IPS-18a (cell line): Measurements from ENCODE around the gene LCNL1.

ENCODE experiments used
- H3K27ac ChIP-seq: one replicate; pipeline ENCODE4 v1.5.1; 2013; ENCODE audit warnings: low read length
- H3K27me3 ChIP-seq: one replicate; pipeline ENCODE4 v1.6.1; 2013; ENCODE audit warnings: mild to moderate bottlenecking, low read length; ENCODE audit not compliant: control insufficient read depth, insufficient read depth
- H3K36me3 ChIP-seq: one replicate; pipeline ENCODE4 v1.6.1; 2013; ENCODE audit warnings: low read depth, low read length; ENCODE audit not compliant: control insufficient read depth
- H3K4me1 ChIP-seq: one replicate; pipeline ENCODE4 v1.6.1; 2013; ENCODE audit warnings: low read depth, low read length; ENCODE audit not compliant: control insufficient read depth
- H3K4me3 ChIP-seq: one replicate; pipeline ENCODE4 v1.5.1; 2013; ENCODE audit warnings: low read length
- H3K9ac ChIP-seq: one replicate; pipeline ENCODE4 v1.6.1; 2013; ENCODE audit warnings: mild to moderate bottlenecking, low read length, moderate library complexity
- H3K9me3 ChIP-seq: one replicate; pipeline ENCODE4 v1.6.1; 2013; ENCODE audit warnings: low read depth, low read length; ENCODE audit not compliant: control insufficient read depth

Gene LCNL1

GRCh38 chr9:136994180-136994887 lies 11.5 kb downstream of the LCNL1 start:
- Histone ChIP-seq H3K4me1 (peaks cover 8% of the 10 kb centered on the region), H3K36me3 (peaks cover 3% of the 10 kb centered on the region), H3K27ac (no peak overlapping the region), H3K9me3 (no peaks in the 10 kb centered on the region), H3K27me3 (peaks cover 9% of the 10 kb centered on the region), H3K4me3 (no peak overlapping the region), H3K9ac (no peak overlapping the region)

GRCh38 chr9:136994888-136995230 lies 12.1 kb downstream of the LCNL1 start:
- no peak overlapping the region for H3K9ac ChIP-seq
- H3K4me1 ChIP-seq, result peaks cover 8% of the 10 kb centered on the region
- H3K36me3 ChIP-seq, result peaks cover 3% of the 10 kb centered on the region
- H3K9me3 ChIP-seq, result no peaks in the 10 kb centered on the region
- H3K27me3 ChIP-seq, result peaks cover 9% of the 10 kb centered on the region
- H3K27ac ChIP-seq, result no peak overlapping the region
- H3K4me3 ChIP-seq, result no peak overlapping the region

GRCh38 chr9:136995362-136995761 lies 12.6 kb downstream of the LCNL1 start:
- peaks cover 8% of the 10 kb centered on the region for H3K4me1 ChIP-seq
- no peak overlapping the region for H3K4me3 ChIP-seq
- peaks cover 9% of the 10 kb centered on the region for H3K27me3 ChIP-seq
- H3K36me3 ChIP-seq, result peaks cover 3% of the 10 kb centered on the region
- H3K9ac ChIP-seq, result no peak overlapping the region
- H3K27ac ChIP-seq, result no peak overlapping the region
- no peaks in the 10 kb centered on the region for H3K9me3 ChIP-seq

GRCh38 chr9:136995772-136996311 lies 13.0 kb downstream of the LCNL1 start:
- H3K27me3 ChIP-seq, result peaks cover 7% of the 10 kb centered on the region
- peaks cover 8% of the 10 kb centered on the region for H3K4me1 ChIP-seq
- no peak overlapping the region for H3K4me3 ChIP-seq
- peaks cover 3% of the 10 kb centered on the region for H3K36me3 ChIP-seq
- H3K27ac ChIP-seq, result no peak overlapping the region
- H3K9me3 ChIP-seq, result no peaks in the 10 kb centered on the region
- no peak overlapping the region for H3K9ac ChIP-seq

- Histone ChIP-seq H3K36me3 (peaks cover 3% of the 10 kb centered on the region), H3K9me3 (no peaks in the 10 kb centered on the region), H3K9ac (no peak within 1 kb of the TSS), H3K27me3 (no peaks in the 10 kb centered on the region), H3K27ac (no peak within 1 kb of the TSS), H3K4me3 (peak within 1 kb of the TSS; percentile 30), H3K4me1 (peaks cover 8% of the 10 kb centered on the region)
These were observed 13.8 kb downstream of the LCNL1 start, which contains the start of gene CLIC3 for GRCh38 chr9:136996361-136997292. TSS of gene CLIC3 (minus strand) at chr9:136996568. CDS start at chr9:136996543, 25 bp downstream.

GRCh38 chr9:136997371-136997770 lies 14.6 kb downstream of the LCNL1 start:
- Histone ChIP-seq H3K4me1 (peaks cover 8% of the 10 kb centered on the region), H3K9ac (no peak overlapping the region), H3K4me3 (no peak overlapping the region)

GRCh38 chr9:136997830-136998234 lies 15.0 kb downstream of the LCNL1 start:
- Histone ChIP-seq H3K4me3 (no peak overlapping the region), H3K9ac (no peak overlapping the region), H3K27me3 (no peaks in the 10 kb centered on the region), H3K4me1 (peaks cover 8% of the 10 kb centered on the region), H3K36me3 (peaks cover 3% of the 10 kb centered on the region), H3K27ac (no peak overlapping the region), H3K9me3 (no peaks in the 10 kb centered on the region)

More at GRCh38 chr9:136997371-136997770, 14.6 kb downstream of the LCNL1 start:
- H3K27me3 ChIP-seq, result no peaks in the 10 kb centered on the region
- H3K27ac ChIP-seq, result no peak overlapping the region
- H3K36me3 ChIP-seq, result peaks cover 3% of the 10 kb centered on the region
- H3K9me3 ChIP-seq, result no peaks in the 10 kb centered on the region

GRCh38 chr9:137000177-137000930 lies 17.6 kb downstream of the LCNL1 start:
- Histone ChIP-seq H3K27ac (no peak overlapping the region), H3K27me3 (no peaks in the 10 kb centered on the region), H3K4me1 (peaks cover 8% of the 10 kb centered on the region), H3K4me3 (no peak overlapping the region), H3K9ac (no peak overlapping the region), H3K36me3 (no peaks in the 10 kb centered on the region), H3K9me3 (no peaks in the 10 kb centered on the region)

GRCh38 chr9:137001857-137002645 lies 19.3 kb downstream of the LCNL1 start:
- Histone ChIP-seq H3K9me3 (no peaks in the 10 kb centered on the region), H3K9ac (no peak overlapping the region), H3K4me1 (peaks cover 4% of the 10 kb centered on the region), H3K27ac (no peak overlapping the region), H3K4me3 (no peak overlapping the region), H3K27me3 (no peaks in the 10 kb centered on the region), H3K36me3 (no peaks in the 10 kb centered on the region)

- Histone ChIP-seq H3K4me1 (no peaks in the 10 kb centered on the region), H3K4me3 (no peak overlapping the region), H3K27me3 (no peaks in the 10 kb centered on the region), H3K9me3 (no peaks in the 10 kb centered on the region), H3K9ac (no peak overlapping the region), H3K36me3 (no peaks in the 10 kb centered on the region), H3K27ac (no peak overlapping the region)
These were observed 19.9 kb downstream of the LCNL1 start for GRCh38 chr9:137002646-137003041.
